ENCODE results near the gene OPA3.

The OPA3 gene

GRCh38 chr19:45598267-45599001, 13.8 kb upstream of the OPA3 start:
- in situ Hi-C loops (cut with HindIII; ENCODE audit: low sequenced_read_pairs), result no loop called here

DNA sequence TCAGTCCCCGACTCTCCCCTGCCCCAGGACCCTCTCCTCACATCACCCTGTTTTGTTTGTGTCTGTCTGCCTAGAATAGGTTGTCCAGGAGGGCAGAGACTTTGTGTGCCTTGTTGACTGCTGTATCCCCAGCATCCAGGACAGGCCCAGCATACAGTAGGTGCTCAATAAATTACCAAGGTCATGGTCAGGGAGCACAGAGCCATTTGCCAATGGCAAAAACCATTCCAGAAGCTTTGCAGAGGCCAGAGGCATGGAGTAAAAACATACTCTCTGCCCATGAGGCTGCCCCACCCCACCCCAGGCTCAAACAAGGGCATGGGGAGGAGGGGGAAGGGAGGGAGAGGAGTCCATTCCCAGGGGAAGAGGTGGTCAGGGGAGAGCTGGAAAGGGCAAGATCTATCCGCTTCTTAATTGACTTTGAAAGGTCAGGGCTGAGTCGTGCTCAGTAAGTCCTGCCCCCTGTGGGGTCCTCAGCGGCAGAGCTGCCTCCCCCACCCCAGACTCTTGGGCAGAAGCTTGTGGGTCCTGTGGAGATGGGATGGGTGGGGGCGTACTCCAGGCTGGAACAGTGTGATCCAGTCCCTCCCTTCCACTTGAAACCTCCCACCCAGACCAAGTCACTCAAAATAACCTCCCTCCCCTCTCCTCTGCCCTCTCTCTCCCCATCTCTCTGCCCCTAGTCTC, 13.0 kb upstream of the OPA3 start:
- in situ Hi-C loops (cut with HindIII; ENCODE audit: low sequenced_read_pairs), result no loop called here

- in situ Hi-C loops (cut with HindIII; ENCODE audit: low sequenced_read_pairs), result no loop called here
Measured at GRCh38 chr19:45595814-45596213, 11.2 kb upstream of the OPA3 start.

GRCh38 chr19:45593520-45593919, 8.9 kb upstream of the OPA3 start:
- in situ Hi-C loops (cut with HindIII; ENCODE audit: low sequenced_read_pairs), result no loop called here

- in situ Hi-C loops (cut with HindIII; ENCODE audit: low sequenced_read_pairs), result no loop called here
Measured at GRCh38 chr19:45592366-45592765, 7.8 kb upstream of the OPA3 start.

GRCh38 chr19:45591638-45592005, 7.0 kb upstream of the OPA3 start:
- in situ Hi-C loops (cut with HindIII; ENCODE audit: low sequenced_read_pairs), result no loop called here

GRCh38 chr19:45591004-45591637, 6.5 kb upstream of the OPA3 start:
- in situ Hi-C loops (cut with HindIII; ENCODE audit: low sequenced_read_pairs), result no loop called here

- in situ Hi-C loops (cut with HindIII; ENCODE audit: low sequenced_read_pairs), result no loop called here
Measured at GRCh38 chr19:45590300-45591003, 5.8 kb upstream of the OPA3 start.

- in situ Hi-C loops (cut with HindIII; ENCODE audit: low sequenced_read_pairs), result no loop called here
Measured at GRCh38 chr19:45589768-45590167, 5.2 kb upstream of the OPA3 start.

- in situ Hi-C loops (cut with HindIII; ENCODE audit: low sequenced_read_pairs), result no loop called here
Measured at GRCh38 chr19:45587873-45588272, 3.3 kb upstream of the OPA3 start.

DNA sequence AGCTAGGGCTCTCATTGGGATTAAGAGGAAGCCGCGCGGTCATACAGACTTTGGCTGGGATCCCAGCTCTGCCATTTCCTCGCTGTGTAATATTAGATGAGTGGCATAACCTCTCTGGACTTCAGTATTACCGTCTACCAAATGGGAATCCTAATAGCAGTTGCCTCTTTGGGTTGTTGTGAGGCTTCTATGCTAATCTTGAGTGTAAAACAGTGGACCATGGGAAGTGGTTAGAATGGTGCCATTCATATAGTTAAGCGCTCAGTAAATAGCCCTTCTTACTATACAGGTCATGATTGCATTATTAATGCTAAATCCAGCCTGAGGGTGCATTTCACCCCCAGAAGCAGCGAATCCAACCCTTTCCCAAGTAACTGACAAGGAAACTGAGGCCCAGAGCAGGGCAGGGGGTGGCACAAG, 566 bp upstream of the OPA3 start:
- in situ Hi-C loops (cut with HindIII; ENCODE audit: low sequenced_read_pairs), result no loop called here

DNA sequence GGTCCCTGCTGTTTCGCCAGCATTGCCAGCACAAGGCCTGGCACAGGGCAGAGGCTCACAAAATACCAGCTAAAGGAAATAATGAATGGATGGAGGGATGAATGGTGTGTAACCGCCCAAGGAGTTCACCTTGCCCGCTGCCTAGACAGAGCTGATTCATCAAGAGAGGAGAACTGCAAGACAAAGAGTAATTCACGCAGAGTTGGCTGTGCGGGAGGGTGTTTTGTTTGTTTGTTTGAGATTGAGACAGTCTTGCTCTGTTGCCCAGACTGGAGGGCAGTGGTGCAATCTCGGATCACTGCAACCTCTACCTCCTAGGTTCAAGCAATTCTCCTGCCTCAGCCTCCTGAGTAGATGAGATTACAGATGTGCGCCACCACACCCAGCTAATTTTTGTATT, 3.0 kb downstream of the OPA3 start:
- in situ Hi-C loops (cut with HindIII; ENCODE audit: low sequenced_read_pairs), result no loop called here

GRCh38 chr19:45578861-45579260, 5.7 kb downstream of the OPA3 start:
- in situ Hi-C loops (cut with HindIII; ENCODE audit: low sequenced_read_pairs), result no loop called here

- in situ Hi-C loops (cut with HindIII; ENCODE audit: low sequenced_read_pairs), result no loop called here
Measured at GRCh38 chr19:45577111-45577905, 7.3 kb downstream of the OPA3 start.

DNA sequence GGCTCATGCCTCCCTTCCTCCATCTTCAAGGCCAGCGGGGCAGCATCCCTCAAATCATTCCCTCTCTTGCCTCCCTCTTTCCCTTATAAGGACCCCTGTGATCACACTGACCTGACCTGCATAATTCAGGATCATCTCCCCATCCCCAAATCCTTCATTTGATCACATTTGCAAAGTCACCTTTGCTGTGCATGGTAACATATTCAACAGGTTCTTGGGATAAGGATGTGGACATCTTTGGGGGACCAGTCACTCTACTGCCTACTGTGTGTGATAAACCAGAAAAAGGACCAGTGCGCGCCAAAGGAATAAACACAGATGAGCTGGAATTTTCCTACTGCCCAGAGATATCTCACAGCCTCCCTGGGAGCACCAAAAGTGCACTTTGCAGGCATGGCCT, 7.9 kb downstream of the OPA3 start:
- in situ Hi-C loops (cut with HindIII; ENCODE audit: low sequenced_read_pairs), result no loop called here

GRCh38 chr19:45575216-45575615, 9.4 kb downstream of the OPA3 start:
- in situ Hi-C loops (cut with HindIII; ENCODE audit: low sequenced_read_pairs), result no loop called here

GRCh38 chr19:45574526-45574925, 10.1 kb downstream of the OPA3 start:
- in situ Hi-C loops (cut with HindIII; ENCODE audit: low sequenced_read_pairs), result no loop called here

GRCh38 chr19:45571457-45572220, 13.0 kb downstream of the OPA3 start:
- in situ Hi-C loops (cut with HindIII; ENCODE audit: low sequenced_read_pairs), result no loop called here

- in situ Hi-C loops (cut with HindIII; ENCODE audit: low sequenced_read_pairs), result no loop called here
Measured at GRCh38 chr19:45569619-45570421, 14.8 kb downstream of the OPA3 start.

Measured in DLD1 (cell line).